Upper lobe of left lung (tissue), 6 donors: ENCODE data around the gene MIEF2. TPM values are rescaled to one million over a fixed set of nuclear protein-coding genes. Genes with fewer than 3 reads are reported as not detected.
A peak's percentile ranks its signal among the peaks of the same experiment; 100 is the strongest.

Experiments used
- ATAC-seq, 2 donors: fragments of 200-7000 bp; cut with Tn5 transposase; one replicate each; pipeline ENCODE4 v1.9.1; 2022; ENCODE audit warnings: mild to moderate bottlenecking in 2 of 2, moderate library complexity in 2 of 2; ENCODE audit not compliant: low FRiP score in 2 of 2
- DNase-seq, 2 donors: peaks; one replicate each; pipeline ENCODE4 v3.0.0-alpha.2; 2019 to 2020
- H3K27ac ChIP-seq, 4 donors: fragments of 200-600 bp; sonication (generic); one replicate each; pipeline ENCODE4 v1.5.1; 2016 to 2019
- H3K27me3 ChIP-seq, 4 donors: fragments of 200-600 bp; sonication (generic); one replicate each; pipeline ENCODE4 v1.5.1; 2017 to 2019
- H3K36me3 ChIP-seq, 4 donors: fragments of 200-600 bp; sonication (generic); one replicate each; pipeline ENCODE4 v1.5.1; 2016 to 2019
- H3K4me1 ChIP-seq, 4 donors: fragments of 200-600 bp; sonication (generic); one replicate each; pipeline ENCODE4 v1.5.1; 2018 to 2019
- H3K4me3 ChIP-seq, 4 donors: fragments of 200-600 bp; sonication (generic); one replicate each; pipeline ENCODE4 v1.5.1; 2017 to 2019; ENCODE audit warnings: mild to moderate bottlenecking in 2 of 4, moderate library complexity in 1 of 4
- H3K9me3 ChIP-seq, 4 donors: fragments of 200-600 bp; sonication (generic); one replicate each; pipeline ENCODE4 v1.5.1; 2018 to 2019
- CTCF ChIP-seq, 6 experiments: fragments of 450-650 bp in 4 of 6; fragments of 200-600 bp in 2 of 6; sonication (generic) in 2 of 6; IDR thresholded peaks; one replicate each; pipeline ENCODE4 v1.5.1; 2016 to 2019; ENCODE audit warnings: antibody characterized with exemption in 6 of 6
- EP300 ChIP-seq, 4 donors: sonication (generic); formaldehyde crosslinking; IDR thresholded peaks; one replicate each; pipeline ENCODE4 v1.5.1; 2017; ENCODE audit warnings: antibody characterized with exemption in 4 of 4, control low read depth in 2 of 4
- POLR2A ChIP-seq, 4 donors: fragments of 450-650 bp; IDR thresholded peaks; one replicate each; pipeline ENCODE4 v1.5.1; 2016 to 2017; ENCODE audit warnings: antibody characterized with exemption in 4 of 4, mild to moderate bottlenecking in 2 of 4
- POLR2AphosphoS5 ChIP-seq, 2 donors: sonication (generic); formaldehyde crosslinking; IDR thresholded peaks; one replicate each; pipeline ENCODE4 v1.5.1; 2017; ENCODE audit warnings: antibody characterized with exemption in 2 of 2
- WGBS, 2 donors: methylation state at CpG; one replicate each; pipeline ENCODE4 v1.1.5; 2017 to 2018; 5-methylcytosine and 5-hydroxymethylcytosine counted together
- total RNA-seq, 6 donors: library from RNA; depleted of rRNA in 4 of 6; stranded (reverse); fragments of >200 nt in 4 of 6; gene quantifications; one replicate each; pipeline versions ENCODE4 v1.1.0 to v1.2.1, GENCODE V29; 2016 to 2021
- donor health status: DM: no; HTN: no; CAD: no; lungs with moderate emphysema.
- donor health status: DM: no; HTN: yes; CAD: no; lungs with severe emphysema.

The MIEF2 gene
- total RNA-seq, 6 donors from 2014 or later = 17.2 to 79.3 (median 31.8) TPM

GRCh38 chr17:18218756-18219415 is 41.6 kb upstream of the MIEF2 start:
- no peak for TF ChIP-seq EP300 (IDR thresholded peaks at IDR 0.05)
- TF ChIP-seq POLR2AphosphoS5 (IDR thresholded peaks at IDR 0.05) = no peak
- TF ChIP-seq POLR2A (IDR thresholded peaks at IDR 0.05) = no peak
- no peak for TF ChIP-seq CTCF (IDR thresholded peaks at IDR 0.05)
- Histone ChIP-seq H3K4me1 (peaks cover 0 to 10% (median 7%) of the 10 kb centered on the region in 4 donors), H3K9me3 (no peaks in the 10 kb centered on the region), H3K4me3 (no peak overlapping the region), H3K27me3 (no peaks in the 10 kb centered on the region), H3K36me3 (no peaks in the 10 kb centered on the region), H3K27ac (no peak overlapping the region)
- DNase-seq (no peak), ATAC-seq (peak in 1 of 2 donors; percentile 47)
- 27 to 33% methylated on average over 4 of the region's 4 CpGs for WGBS, 2 donors

- Histone ChIP-seq H3K36me3 (no peaks in the 10 kb centered on the region), H3K4me3 (no peak overlapping the region), H3K9me3 (no peaks in the 10 kb centered on the region), H3K27ac (peak overlapping the region in 1 of 4 donors; percentile 3), H3K27me3 (no peaks in the 10 kb centered on the region), H3K4me1 (peaks cover 16 to 25% (median 19%) of the 10 kb centered on the region in 4 donors)
- 78 to 95% methylated on average over 1 to 3 of the region's 4 CpGs for WGBS, 2 donors
- no peak for TF ChIP-seq EP300 (IDR thresholded peaks at IDR 0.05)
- no peak for TF ChIP-seq CTCF (IDR thresholded peaks at IDR 0.05)
- TF ChIP-seq POLR2AphosphoS5 (IDR thresholded peaks at IDR 0.05) = no peak
- TF ChIP-seq POLR2A (IDR thresholded peaks at IDR 0.05) = no peak
- ATAC-seq (no peak), DNase-seq (no peak)
Observed at GRCh38 chr17:18224053-18224386, 36.4 kb upstream of the MIEF2 start.

GRCh38 chr17:18224387-18225120 is 35.9 kb upstream of the MIEF2 start:
- Histone ChIP-seq H3K36me3 (no peaks in the 10 kb centered on the region), H3K4me1 (peaks cover 15 to 21% (median 16%) of the 10 kb centered on the region in 4 donors), H3K9me3 (no peaks in the 10 kb centered on the region), H3K4me3 (peak overlapping the region in 3 of 4 donors; percentile 70 to 88 (median 70)), H3K27me3 (no peaks in the 10 kb centered on the region), H3K27ac (peak overlapping the region in 3 of 4 donors; percentile 3 to 71 (median 3))
- ATAC-seq (peak in 1 of 2 donors; percentile 67), DNase-seq (no peak)
- TF ChIP-seq POLR2A (IDR thresholded peaks at IDR 0.05) = no peak
- TF ChIP-seq EP300 (IDR thresholded peaks at IDR 0.05) = no peak
- no peak for TF ChIP-seq CTCF (IDR thresholded peaks at IDR 0.05)
- TF ChIP-seq POLR2AphosphoS5 (IDR thresholded peaks at IDR 0.05) = no peak
- whole genome bisulfite sequencing, 2 donors = 42 to 56% methylated on average over 14 to 23 of the region's 23 CpGs

GRCh38 chr17:18225121-18225641 is 35.3 kb upstream of the MIEF2 start, which contains the start of gene LLGL1:
TSS of gene LLGL1 (plus strand) at chr17:18225635. CDS start at chr17:18225683, 48 bp downstream.
- DNase-seq (peak; percentile 98 to 100), ATAC-seq (peak; percentile 96 to 97)
- Histone ChIP-seq H3K27me3 (no peaks in the 10 kb centered on the region), H3K27ac (peak within 1 kb of the TSS in 3 of 4 donors; percentile 36 to 75 (median 65)), H3K9me3 (no peaks in the 10 kb centered on the region), H3K4me3 (peak within 1 kb of the TSS; percentile 49 to 88 (median 70)), H3K4me1 (peaks cover 15 to 21% (median 16%) of the 10 kb centered on the region in 4 donors), H3K36me3 (no peaks in the 10 kb centered on the region)
- 1 to 3% methylated on average over 5 to 21 of the region's 60 CpGs for WGBS, 2 donors
- TF ChIP-seq CTCF (IDR thresholded peaks at IDR 0.05) (no peak), EP300 (IDR thresholded peaks at IDR 0.05) (no peak), POLR2AphosphoS5 (IDR thresholded peaks at IDR 0.05) (peak in 1 of 2 donors; percentile 17)
